Measurements from ENCODE around the gene PHF20. TPM values are rescaled to one million over a fixed set of nuclear protein-coding genes. Genes with fewer than 3 reads are reported as not detected.

The PHF20 gene
- total RNA-seq, 1 donor from 2014 or later, result 86.0 TPM

- intact Hi-C loops (cut with micrococcal nuclease), result loop anchor here (2.0 to 10.0 kb wide), 2 partner anchors 190 to 430 kb away; partner anchors contain the start of genes CEP250, NFS1 and ROMO1
- no peaks in the 10 kb centered on the region for H3K9me3 Mint-ChIP-seq
Observed at GRCh38 chr20:35885212-35885611, 113.4 kb downstream of the PHF20 start.

DNA sequence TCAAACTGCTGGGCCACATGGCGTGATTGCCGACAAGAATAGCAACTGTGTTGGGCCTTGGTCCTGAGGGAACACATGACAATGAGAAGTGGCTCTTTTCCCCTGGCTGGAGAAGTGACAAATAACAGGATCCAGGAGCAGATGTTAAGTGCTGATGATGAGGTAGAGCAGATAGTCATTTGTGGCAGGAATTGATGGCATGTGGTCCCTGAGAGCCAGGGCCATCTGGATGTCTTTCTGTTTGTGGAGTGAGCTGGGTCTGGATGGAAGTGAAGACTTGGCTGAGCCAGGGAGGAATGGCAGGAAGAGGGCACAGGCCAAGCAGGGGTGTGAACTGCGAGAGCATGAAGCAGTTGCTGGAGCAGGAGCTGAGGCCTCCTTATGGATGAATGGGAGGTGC is 114.7 kb downstream of the PHF20 start:
- intact Hi-C loops (cut with micrococcal nuclease), result loop anchor here (10.0 kb wide), 1 partner anchor 192 kb away; the partner anchor contains the start of genes NFS1 and ROMO1
- ATAC-seq (ENCODE audit: low read depth) (no peak), DNase-seq (no peak)
- ChIA-PET POLR2A (no interaction called here), CTCF (interaction anchor here (5.4 kb wide), 1 partner anchor 422 kb away, joined by 57 read pairs; no protein-coding TSS in a partner anchor)
- Mint-ChIP-seq H3K27ac (no peak overlapping the region), H3K36me3 (ENCODE audit: low read depth) (peaks cover 26% of the 10 kb centered on the region), H3K27me3 (no peaks in the 10 kb centered on the region), H3K9me3 (no peaks in the 10 kb centered on the region), H3K4me1 (peaks cover 2% of the 10 kb centered on the region), H3K4me3 (no peak overlapping the region)
- no peak for TF ChIP-seq CTCF (IDR thresholded peaks at IDR 0.05)

More at GRCh38 chr20:35885212-35885611, 113.4 kb downstream of the PHF20 start:
- Mint-ChIP-seq H3K27me3 (no peaks in the 10 kb centered on the region), H3K36me3 (ENCODE audit: low read depth) (peaks cover 22% of the 10 kb centered on the region), H3K27ac (no peak overlapping the region), H3K4me3 (no peak overlapping the region), H3K4me1 (peaks cover 2% of the 10 kb centered on the region)
- ChIA-PET CTCF (interaction anchor here (0.9 to 5.4 kb wide), 8 partner anchors 9 to 421 kb away, joined by 3 to 57 read pairs (median 8); no protein-coding TSS in a partner anchor), POLR2A (interaction anchor here (1.0 to 1.8 kb wide), 2 partner anchors 143 kb away, joined by 3 to 13 read pairs; partner anchors contain the start of gene RBM39)
- no peak for TF ChIP-seq CTCF (IDR thresholded peaks at IDR 0.05)
- DNase-seq (no peak), ATAC-seq (ENCODE audit: low read depth) (no peak)

- ATAC-seq (ENCODE audit: low read depth) (no peak), DNase-seq (no peak)
- no peak overlapping the region for H3K4me3 Mint-ChIP-seq
- H3K4me1 Mint-ChIP-seq, result peaks cover 2% of the 10 kb centered on the region
- H3K9me3 Mint-ChIP-seq, result no peaks in the 10 kb centered on the region
- H3K27me3 Mint-ChIP-seq, result no peaks in the 10 kb centered on the region
- ChIA-PET CTCF (interaction anchor here (5.4 kb wide), 1 partner anchor 423 kb away, joined by 57 read pairs; no protein-coding TSS in a partner anchor), POLR2A (interaction anchor here (0.7 kb wide), 1 partner anchor 155 kb away, joined by 7 read pairs; no protein-coding TSS in a partner anchor)
- peaks cover 24% of the 10 kb centered on the region for H3K36me3 Mint-ChIP-seq (ENCODE audit: low read depth)
- intact Hi-C loops (cut with micrococcal nuclease), result loop anchor here (10.0 kb wide), 1 partner anchor 193 kb away; the partner anchor contains the start of genes NFS1 and ROMO1
- H3K27ac Mint-ChIP-seq, result no peak overlapping the region
- TF ChIP-seq CTCF (IDR thresholded peaks at IDR 0.05), result no peak
Observed at GRCh38 chr20:35887393-35888064, 115.7 kb downstream of the PHF20 start.

- Mint-ChIP-seq H3K27ac (no peak overlapping the region), H3K27me3 (no peaks in the 10 kb centered on the region), H3K9me3 (no peaks in the 10 kb centered on the region), H3K4me3 (no peak overlapping the region), H3K4me1 (peaks cover 2% of the 10 kb centered on the region), H3K36me3 (ENCODE audit: low read depth) (peaks cover 22% of the 10 kb centered on the region)
- ATAC-seq (ENCODE audit: low read depth) (no peak), DNase-seq (no peak)
- intact Hi-C loops (cut with micrococcal nuclease), result loop anchor here (10.0 kb wide), 1 partner anchor 194 kb away; the partner anchor contains the start of genes NFS1 and ROMO1
- CTCF ChIA-PET, result no interaction called here
- POLR2A ChIA-PET, result interaction anchor here (0.7 kb wide), 1 partner anchor 1372 kb away, joined by 6 read pairs; no protein-coding TSS in a partner anchor
- no peak for TF ChIP-seq CTCF (IDR thresholded peaks at IDR 0.05)
Observed at GRCh38 chr20:35888657-35889056, 116.8 kb downstream of the PHF20 start.

- Mint-ChIP-seq H3K4me3 (no peak overlapping the region), H3K36me3 (ENCODE audit: low read depth) (peaks cover 27% of the 10 kb centered on the region), H3K27ac (no peak overlapping the region), H3K4me1 (peaks cover 20% of the 10 kb centered on the region), H3K27me3 (no peaks in the 10 kb centered on the region), H3K9me3 (no peaks in the 10 kb centered on the region)
- CTCF ChIA-PET, result no interaction called here
- intact Hi-C loops (cut with micrococcal nuclease), result no loop called here
- DNase-seq, result no peak
- ATAC-seq (ENCODE audit: low read depth), result no peak
- POLR2A ChIA-PET, result no interaction called here
- TF ChIP-seq CTCF (IDR thresholded peaks at IDR 0.05), result no peak
Observed at GRCh38 chr20:35891375-35891774, 119.6 kb downstream of the PHF20 start.
